HCT116 (cell line): ENCODE measurements around the gene CRHBP. TPM values are rescaled to one million over a fixed set of nuclear protein-coding genes. Genes with fewer than 3 reads are reported as not detected.

Source experiments
- ATAC-seq: fragments of 200-7000 bp; cut with Tn5 transposase; 2 replicates; pipeline ENCODE4 v1.9.1; 2020; ENCODE audit warnings: mild to moderate bottlenecking, moderate library complexity
- BruUV-seq: library from RNA; stranded (reverse); fragments of 400-500 nt; replicated peaks from 2 replicates; lab custom pipeline; 2021; lab: Mats Ljungman, UMichigan
- CTCF ChIA-PET: fragments of 300-600 bp; sonication (Branson Sonifier 250); formaldehyde crosslinking; loops from one replicate; lab custom pipeline; 2021; ENCODE audit warnings: antibody characterized with exemption; lab: Charles Lee
- POLR2A ChIA-PET: fragments of 300-600, 350-600 bp; sonication (Branson Sonifier 250); formaldehyde crosslinking; loops from one replicate; lab custom pipeline; 2021; ENCODE audit warnings: antibody characterized with exemption; lab: Charles Lee
- RAD21 ChIA-PET, 2 experiments: fragments of 300-600 bp; sonication (Branson Sonifier 250); formaldehyde crosslinking; loops; one replicate each; lab custom pipeline; 2023; ENCODE audit warnings: low total read pairs in 2 of 2; ENCODE audit not compliant: uncharacterized antibody in 2 of 2, unreplicated experiment in 2 of 2, low non-redundant PET in 1 of 2; lab: Charles Lee
- DNase-seq: peaks from one replicate; pipeline ENCODE4 v3.0.0-alpha.2; 2010; ENCODE audit warnings: low read depth, low spot score
- H2AFZ ChIP-seq: fragments of 200-600 bp; shearing (Covaris generic), sonication (generic); 2 replicates; pipeline ENCODE4 v1.6.1; 2017; ENCODE audit warnings: low read depth, mixed run types, mixed read lengths, antibody characterized with exemption, low read length; ENCODE audit not compliant: poor library complexity, severe bottlenecking
- H3K27ac ChIP-seq: 2 replicates; pipeline ENCODE4 v1.5.1; 2012; ENCODE audit warnings: low read depth, low read length
- H3K27me3 ChIP-seq: fragments of 200-600 bp; sonication (generic); 2 replicates; pipeline ENCODE4 v1.6.1; 2016; ENCODE audit warnings: mixed run types, low read length, mixed read lengths; ENCODE audit not compliant: insufficient read depth
- H3K36me3 ChIP-seq, 2 experiments: fragments of 200-500 bp in 1 of 2; fragments of 200-600 bp in 1 of 2; sonication (Bioruptor generic) in 1 of 2; sonication (generic) in 1 of 2; 2 replicates each; pipeline versions ENCODE4 v1.5.1 to v1.6.1; 2014 to 2016; ENCODE audit warnings: low read length in 2 of 2, inconsistent platforms in 1 of 2, mixed read lengths in 1 of 2, mixed run types in 1 of 2; ENCODE audit not compliant: insufficient read depth in 2 of 2, control insufficient read depth in 1 of 2
- H3K4me1 ChIP-seq, 2 experiments: fragments of 200-600 bp in 1 of 2; sonication (generic) in 1 of 2; 2 replicates each; pipeline versions ENCODE4 v1.5.1 to v1.6.1; 2012 to 2017; ENCODE audit warnings: low read length in 2 of 2, inconsistent platforms in 1 of 2, mild to moderate bottlenecking in 1 of 2, mixed read lengths in 1 of 2, mixed run types in 1 of 2, moderate library complexity in 1 of 2; ENCODE audit not compliant: insufficient read depth in 2 of 2, control insufficient read depth in 1 of 2
- H3K4me2 ChIP-seq: fragments of 200-600 bp; sonication (generic); 2 replicates; pipeline ENCODE4 v1.6.1; 2017; ENCODE audit warnings: mixed run types, low read length, mixed read lengths
- H3K4me3 ChIP-seq, 2 experiments: fragments of 200-600 bp in 1 of 2; sonication (generic) in 1 of 2; replicated peaks in 1 of 2; 2 replicates each; pipeline ENCODE4 v1.5.1; 2011 to 2016; ENCODE audit warnings: low read length in 2 of 2, control low read depth in 1 of 2, low read depth in 1 of 2, mild to moderate bottlenecking in 1 of 2, mixed read lengths in 1 of 2, mixed run types in 1 of 2
- H3K79me2 ChIP-seq: fragments of 200-600 bp; sonication (generic); 2 replicates; pipeline ENCODE4 v1.6.1; 2017; ENCODE audit warnings: mild to moderate bottlenecking, mixed run types, low read length, moderate library complexity, mixed read lengths; ENCODE audit not compliant: insufficient read depth
- H3K9ac ChIP-seq: fragments of 200-600 bp; sonication (generic); 2 replicates; pipeline ENCODE4 v1.6.1; 2016; ENCODE audit warnings: low read length, mixed read lengths
- H3K9me2 ChIP-seq: fragments of 200-600 bp; sonication (generic), shearing (Covaris generic); 2 replicates; pipeline ENCODE4 v1.6.1; 2017; ENCODE audit warnings: mixed run types, mild to moderate bottlenecking, moderate library complexity; ENCODE audit not compliant: insufficient read depth
- H3K9me3 ChIP-seq, 2 experiments: fragments of 200-500 bp in 1 of 2; fragments of 200-600 bp in 1 of 2; sonication (Bioruptor generic) in 1 of 2; sonication (generic) in 1 of 2; 2 replicates each; pipeline ENCODE4 v1.6.1; 2014 to 2017; ENCODE audit warnings: low read length in 2 of 2, mixed read lengths in 2 of 2, inconsistent platforms in 1 of 2, low read depth in 1 of 2, mild to moderate bottlenecking in 1 of 2, mixed run types in 1 of 2, moderate library complexity in 1 of 2; ENCODE audit not compliant: control insufficient read depth in 1 of 2, insufficient read depth in 1 of 2
- H4K20me1 ChIP-seq: fragments of 200-600 bp; sonication (generic), shearing (Covaris generic); 2 replicates; pipeline ENCODE4 v1.6.1; 2017; ENCODE audit warnings: mixed run types, mild to moderate bottlenecking, moderate library complexity; ENCODE audit not compliant: insufficient read depth
- ATF3 ChIP-seq: IDR thresholded peaks from 2 replicates; pipeline ENCODE4 v1.6.1; 2012
- CEBPB ChIP-seq: IDR thresholded peaks from 2 replicates; pipeline ENCODE4 v1.6.1; 2012; ENCODE audit warnings: low read depth
- EGR1 ChIP-seq: IDR thresholded peaks from 2 replicates; pipeline ENCODE4 v1.6.1; 2012; ENCODE audit warnings: low read depth
- ELF1 ChIP-seq: IDR thresholded peaks from 2 replicates; pipeline ENCODE4 v1.6.1; 2012; ENCODE audit warnings: low read depth, borderline replicate concordance
- EZH2 ChIP-seq: fragments of 200-600 bp; sonication (generic); IDR thresholded peaks from 2 replicates; pipeline ENCODE4 v1.6.1; 2017; ENCODE audit warnings: antibody characterized with exemption, mixed run types
- FOSL1 ChIP-seq: IDR thresholded peaks from 2 replicates; pipeline ENCODE4 v1.6.1; 2012; ENCODE audit warnings: low read depth
- JUND ChIP-seq: IDR thresholded peaks from 2 replicates; pipeline ENCODE4 v1.6.1; 2012
- MAX ChIP-seq: IDR thresholded peaks from 2 replicates; pipeline ENCODE4 v1.6.1; 2012
- POLR2AphosphoS5 ChIP-seq: IDR thresholded peaks from 2 replicates; pipeline ENCODE4 v1.6.1; 2011; ENCODE audit warnings: mild to moderate bottlenecking, low read depth, low read length, moderate library complexity
- RAD21 ChIP-seq: IDR thresholded peaks from 2 replicates; pipeline ENCODE4 v1.6.1; 2012; ENCODE audit warnings: low read depth, mild to moderate bottlenecking
- SIN3A ChIP-seq: IDR thresholded peaks from 2 replicates; pipeline ENCODE4 v1.6.1; 2012; ENCODE audit warnings: low read depth
- SP1 ChIP-seq: IDR thresholded peaks from 2 replicates; pipeline ENCODE4 v1.6.1; 2012; ENCODE audit warnings: low read depth
- YY1 ChIP-seq: IDR thresholded peaks from 2 replicates; pipeline ENCODE4 v1.6.1; 2011; ENCODE audit warnings: low read length, low read depth, moderate library complexity, mild to moderate bottlenecking; ENCODE audit not compliant: insufficient replicate concordance; ENCODE audit errors: extremely low read depth
- ZFX ChIP-seq: fragments of 450-650 bp; IDR thresholded peaks from 2 replicates; pipeline ENCODE4 v1.6.1; 2017
- ZNF274 ChIP-seq: fragments of 200-500 bp; sonication (Bioruptor generic); IDR thresholded peaks from 2 replicates; pipeline ENCODE4 v1.6.1; 2014; ENCODE audit warnings: mild to moderate bottlenecking, low read depth, low read length, inconsistent platforms
- intact Hi-C: fragments of 100-400 bp; cut with micrococcal nuclease; formaldehyde crosslinking; loops from 2 replicates; pipeline ENCODE4 v1.10.0; 2022
- total RNA-seq: library from RNA; stranded (reverse); gene quantifications from one replicate; pipeline ENCODE4 v1.2.1, GENCODE V29; 2021; ENCODE audit not compliant: unreplicated experiment
- TF ChIP-seq, protein P1 (sequence below): IDR thresholded peaks from 2 replicates; pipeline ENCODE4 v1.6.1; 2011; ENCODE audit warnings: mild to moderate bottlenecking, low read length, moderate library complexity; ENCODE audit not compliant: insufficient replicate concordance; ENCODE audit errors: extremely low read depth

Gene CRHBP
- total RNA-seq, 1 experiment from 2014 or later = not detected

GRCh38 chr5:76947082-76947503, 5.8 kb upstream of the CRHBP start:
- H3K9ac ChIP-seq = no peak overlapping the region
- H3K36me3 ChIP-seq = no peaks in the 10 kb centered on the region
- no TSS peak for BruUV-seq
- no peaks in the 10 kb centered on the region for H3K9me2 ChIP-seq
- H3K9me3 ChIP-seq = no peaks in the 10 kb centered on the region
- TF ChIP-seq, protein P1, sequence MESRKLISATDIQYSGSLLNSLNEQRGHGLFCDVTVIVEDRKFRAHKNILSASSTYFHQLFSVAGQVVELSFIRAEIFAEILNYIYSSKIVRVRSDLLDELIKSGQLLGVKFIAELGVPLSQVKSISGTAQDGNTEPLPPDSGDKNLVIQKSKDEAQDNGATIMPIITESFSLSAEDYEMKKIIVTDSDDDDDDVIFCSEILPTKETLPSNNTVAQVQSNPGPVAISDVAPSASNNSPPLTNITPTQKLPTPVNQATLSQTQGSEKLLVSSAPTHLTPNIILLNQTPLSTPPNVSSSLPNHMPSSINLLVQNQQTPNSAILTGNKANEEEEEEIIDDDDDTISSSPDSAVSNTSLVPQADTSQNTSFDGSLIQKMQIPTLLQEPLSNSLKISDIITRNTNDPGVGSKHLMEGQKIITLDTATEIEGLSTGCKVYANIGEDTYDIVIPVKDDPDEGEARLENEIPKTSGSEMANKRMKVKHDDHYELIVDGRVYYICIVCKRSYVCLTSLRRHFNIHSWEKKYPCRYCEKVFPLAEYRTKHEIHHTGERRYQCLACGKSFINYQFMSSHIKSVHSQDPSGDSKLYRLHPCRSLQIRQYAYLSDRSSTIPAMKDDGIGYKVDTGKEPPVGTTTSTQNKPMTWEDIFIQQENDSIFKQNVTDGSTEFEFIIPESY = no peak
- TF ChIP-seq POLR2AphosphoS5 = no peak
- TF ChIP-seq ATF3 = no peak
- no peak for TF ChIP-seq SP1
- TF ChIP-seq ELF1 = no peak
- TF ChIP-seq SIN3A = no peak
- no peak for TF ChIP-seq EZH2
- TF ChIP-seq ZFX = no peak
- TF ChIP-seq CEBPB = no peak
- TF ChIP-seq EGR1 = no peak
- TF ChIP-seq YY1 = no peak
- no peak for TF ChIP-seq FOSL1
- TF ChIP-seq MAX = no peak
- no peak for TF ChIP-seq JUND
- no peak for TF ChIP-seq ZNF274
- no peak for TF ChIP-seq RAD21
- intact Hi-C loops = no loop called here
- ChIA-PET RAD21 (no interaction called here), POLR2A (interaction anchor here (0.7 kb wide), 1 partner anchor 193 kb away, joined by 5 read pairs; no protein-coding TSS in a partner anchor), CTCF (no interaction called here)
- H3K79me2 ChIP-seq = no peaks in the 10 kb centered on the region
- no peak overlapping the region for H2AFZ ChIP-seq
- H4K20me1 ChIP-seq = no peaks in the 10 kb centered on the region
- H3K27me3 ChIP-seq = no peaks in the 10 kb centered on the region
- ATAC-seq (no peak), DNase-seq (no peak)
- H3K4me2 ChIP-seq = no peak overlapping the region
- no peak overlapping the region for H3K27ac ChIP-seq
- H3K4me1 ChIP-seq = no peaks in the 10 kb centered on the region
- no peak overlapping the region for H3K4me3 ChIP-seq
